Right kidney (tissue), 1 donor: ENCODE data around the gene CD300LB.
"Not testable (repeated sequence)": the region's sequence is repeated elsewhere in the genome, so short reads cannot be mapped to it uniquely, and the experiment has no call there.

Experiments used
- DNase-seq: peaks from one replicate; pipeline ENCODE4 v3.0.0-alpha.2; 2016

Gene CD300LB

DNA sequence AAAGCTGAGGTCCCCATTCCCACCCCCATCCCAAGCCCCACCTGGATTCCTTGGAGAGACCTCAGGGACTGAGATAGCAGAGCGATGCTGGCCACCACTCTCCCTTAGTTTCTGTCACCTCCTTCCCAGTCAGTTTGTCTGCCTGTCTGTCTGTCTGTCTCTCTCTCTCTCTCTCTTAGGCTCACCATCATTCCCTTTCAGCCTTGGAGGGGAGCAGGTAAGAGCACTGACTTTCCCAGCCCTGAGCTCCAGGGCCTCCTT lies 5.9 kb downstream of the CD300LB start:
- no peak for DNase-seq

DNA sequence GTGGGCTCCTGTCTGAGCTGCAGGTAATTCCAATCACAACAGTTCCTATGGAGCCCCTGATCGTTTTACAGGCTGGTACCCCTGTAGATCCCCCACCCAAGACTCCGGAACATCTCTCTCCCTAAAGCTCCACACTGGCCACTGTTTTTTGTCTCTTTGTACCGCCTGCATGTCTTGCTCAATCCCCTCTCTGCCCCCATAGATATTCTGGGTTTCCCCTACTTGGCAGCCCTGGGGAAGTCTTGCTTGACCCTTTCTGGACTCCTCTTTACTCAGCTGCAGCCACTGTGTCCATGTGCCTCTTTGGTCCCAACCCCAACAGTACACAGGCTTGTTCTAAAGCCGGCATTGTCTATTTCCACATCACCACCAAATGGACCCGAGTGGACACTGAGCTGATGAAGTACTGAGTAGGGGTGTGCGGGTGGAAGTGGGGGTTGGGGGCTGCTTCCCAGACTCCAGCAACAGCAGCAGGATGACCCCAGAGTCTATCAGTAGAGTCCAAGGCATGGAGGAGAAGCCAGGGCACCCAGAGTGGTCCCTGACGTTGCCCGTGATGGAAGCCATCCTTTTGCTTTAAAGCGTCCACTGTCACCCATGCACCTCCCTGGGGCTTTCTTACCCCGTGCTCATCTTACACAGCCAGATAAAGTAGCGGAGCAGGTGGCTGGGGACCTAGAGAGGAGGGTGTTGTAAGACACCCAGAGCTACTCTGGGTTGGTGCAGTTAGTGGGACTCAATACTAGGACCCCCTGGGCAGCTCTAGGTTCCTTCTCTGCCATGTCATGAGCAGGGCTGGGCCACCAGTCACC lies 6.4 kb downstream of the CD300LB start:
- DNase-seq, result no peak

DNA sequence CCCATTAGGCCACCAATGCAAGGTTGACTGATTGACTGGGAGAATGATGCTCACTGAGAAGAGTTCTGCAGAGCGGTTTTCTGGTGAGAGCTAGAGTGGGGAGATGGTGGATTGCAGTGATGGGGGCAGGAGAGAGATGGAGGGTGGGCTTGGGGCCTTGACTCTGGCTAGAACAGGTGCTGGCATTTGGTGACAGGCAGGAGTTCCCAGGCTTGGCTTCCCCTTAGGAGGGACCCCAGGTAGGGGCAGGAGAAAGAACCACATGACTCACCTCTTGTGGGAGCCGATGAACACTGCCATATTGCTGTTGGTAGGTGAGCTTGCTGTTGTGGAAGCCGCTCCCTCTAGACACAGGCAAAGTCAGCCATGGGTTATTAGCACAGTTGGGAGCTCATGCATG lies 8.0 kb downstream of the CD300LB start:
- no peak for DNase-seq

DNA sequence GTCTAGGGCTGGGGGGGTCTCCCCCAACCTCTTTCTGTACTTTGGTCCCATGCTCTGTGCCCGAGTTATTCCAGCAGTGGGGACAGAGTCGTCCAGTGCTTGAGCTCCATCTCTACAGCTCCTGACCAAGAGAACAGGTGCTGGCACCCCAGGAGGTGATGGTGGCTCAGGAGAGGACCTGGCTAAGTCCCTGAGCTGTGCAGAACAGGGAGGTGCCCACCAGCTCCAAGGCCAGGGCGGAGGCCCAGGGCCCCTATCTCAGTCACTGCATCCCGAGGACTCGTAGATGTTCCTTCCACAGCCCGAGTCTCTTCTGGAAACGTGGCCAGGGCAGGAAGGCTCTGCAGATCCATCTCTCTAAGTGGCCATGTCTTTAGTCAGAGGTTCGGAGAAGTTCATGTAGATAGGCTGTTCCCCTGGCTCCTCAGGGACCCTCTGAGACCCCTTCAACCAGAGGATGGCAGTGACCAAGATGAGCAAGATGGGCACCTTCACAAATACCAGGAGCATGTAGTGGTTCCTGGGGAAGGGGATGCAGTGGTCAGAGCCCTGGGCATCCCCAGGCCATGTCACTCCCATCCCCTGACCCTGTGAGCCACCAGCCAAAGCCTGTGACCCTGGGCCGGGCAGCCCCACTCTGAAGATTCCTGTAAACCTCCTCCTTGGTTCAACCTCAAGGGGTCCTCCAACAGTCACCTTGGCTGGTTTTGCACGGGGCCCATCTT lies 8.7 kb downstream of the CD300LB start:
- no peak for DNase-seq

DNA sequence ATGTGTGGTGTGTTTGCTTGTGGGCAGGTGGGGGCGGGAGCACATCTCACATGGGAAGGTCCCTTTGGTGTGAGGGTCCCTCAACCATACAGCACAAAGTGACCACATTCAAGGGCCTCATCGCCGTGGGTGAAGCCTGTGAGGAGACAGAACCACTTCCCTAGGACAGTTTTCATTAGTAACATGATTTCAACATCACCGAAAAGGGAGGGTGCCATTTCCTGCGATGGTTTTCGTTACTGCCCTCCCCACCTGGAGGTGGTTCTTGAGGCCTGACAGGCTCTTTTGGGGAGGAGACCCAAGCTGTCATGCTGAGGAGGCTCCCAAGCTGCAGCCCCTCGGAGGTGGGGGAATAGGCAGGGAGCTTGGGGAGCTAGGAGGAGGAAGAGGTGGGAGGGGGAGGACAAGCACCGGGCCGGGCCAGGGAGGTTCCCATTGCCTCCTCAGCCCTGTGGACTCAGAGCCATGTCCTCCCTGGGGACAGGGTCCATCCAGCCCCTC lies 9.5 kb downstream of the CD300LB start:
- no peak for DNase-seq

DNA sequence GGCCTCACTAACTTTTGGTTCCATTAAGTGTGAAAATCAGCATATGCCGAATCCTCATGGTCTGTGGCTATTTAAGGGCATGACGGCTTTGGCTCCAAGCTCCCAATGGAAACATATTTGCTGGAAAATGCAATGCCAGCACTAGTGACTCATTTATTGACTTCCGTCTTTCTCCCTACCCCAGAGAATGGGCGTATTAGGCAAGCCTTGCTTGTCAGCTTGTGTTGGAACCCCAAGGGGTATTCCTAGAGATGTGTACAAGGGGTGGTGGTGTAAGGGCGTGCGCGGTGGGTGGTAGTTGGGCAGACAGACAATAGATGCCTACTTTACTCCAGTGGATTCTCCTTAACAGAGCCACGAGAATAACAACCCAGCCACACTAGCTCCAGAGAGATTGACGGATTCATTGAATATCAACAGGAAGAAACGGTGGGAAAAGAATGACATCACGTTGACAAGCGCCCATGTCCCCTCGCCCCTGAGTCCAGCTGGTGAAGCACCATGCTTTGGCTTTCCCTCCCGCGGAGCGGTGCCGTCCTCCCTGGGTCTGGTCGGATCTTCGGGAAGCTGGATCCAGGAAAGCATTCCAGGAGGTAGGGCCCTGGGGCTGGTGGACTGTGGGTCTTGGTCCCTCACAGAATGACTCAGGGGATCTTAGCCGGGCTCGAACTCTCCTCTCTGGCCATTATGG lies 10.3 kb downstream of the CD300LB start:
- DNase-seq, result no peak

DNA sequence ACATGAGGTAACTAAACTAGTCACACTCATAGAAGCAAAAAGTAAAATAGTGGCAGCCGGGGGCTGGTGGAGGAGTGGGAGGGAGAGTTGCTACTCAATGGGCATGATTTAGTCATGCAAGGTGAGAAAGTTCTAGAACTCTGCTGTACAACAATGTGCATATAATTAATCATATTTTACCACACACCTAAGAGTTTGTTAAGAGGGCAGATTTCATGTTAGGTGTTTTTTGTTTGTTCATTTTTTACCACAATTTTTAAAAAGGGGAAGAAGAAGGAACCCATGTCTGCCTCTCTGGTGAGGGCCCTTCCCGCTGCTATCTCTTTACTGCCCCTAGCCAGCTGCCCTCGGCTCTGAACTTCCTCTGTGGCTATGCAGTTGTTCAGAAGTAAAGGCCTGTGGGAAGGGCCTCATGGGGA lies 11.2 kb downstream of the CD300LB start:
- no peak for DNase-seq

DNA sequence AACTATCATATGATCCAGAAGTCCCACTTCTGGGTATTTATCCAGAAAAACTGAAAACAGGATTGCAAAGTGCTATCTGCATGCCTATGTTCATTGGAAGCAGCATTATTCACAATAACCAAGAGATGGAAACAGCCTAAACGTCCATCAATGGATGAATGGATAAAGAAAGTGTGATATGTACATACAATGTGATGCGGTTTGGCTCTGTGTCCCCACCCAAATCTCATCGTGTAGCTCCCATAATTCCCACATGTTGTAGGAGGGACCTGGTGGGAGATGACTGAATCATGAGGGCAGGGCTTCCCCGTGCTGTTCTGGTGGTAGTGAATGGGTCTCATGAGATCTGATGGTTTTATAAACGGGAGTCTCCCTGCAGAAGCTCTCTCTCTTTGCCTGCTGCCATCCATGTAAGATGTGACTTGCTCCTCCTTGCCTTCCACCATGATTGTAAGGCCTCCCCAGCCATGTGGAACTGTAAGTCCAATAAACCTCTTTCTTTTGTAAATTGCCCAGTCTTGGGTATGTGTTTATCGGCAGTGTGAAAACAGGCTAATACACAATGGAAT lies 12.8 kb downstream of the CD300LB start:
- not testable (repeated sequence) for DNase-seq

DNA sequence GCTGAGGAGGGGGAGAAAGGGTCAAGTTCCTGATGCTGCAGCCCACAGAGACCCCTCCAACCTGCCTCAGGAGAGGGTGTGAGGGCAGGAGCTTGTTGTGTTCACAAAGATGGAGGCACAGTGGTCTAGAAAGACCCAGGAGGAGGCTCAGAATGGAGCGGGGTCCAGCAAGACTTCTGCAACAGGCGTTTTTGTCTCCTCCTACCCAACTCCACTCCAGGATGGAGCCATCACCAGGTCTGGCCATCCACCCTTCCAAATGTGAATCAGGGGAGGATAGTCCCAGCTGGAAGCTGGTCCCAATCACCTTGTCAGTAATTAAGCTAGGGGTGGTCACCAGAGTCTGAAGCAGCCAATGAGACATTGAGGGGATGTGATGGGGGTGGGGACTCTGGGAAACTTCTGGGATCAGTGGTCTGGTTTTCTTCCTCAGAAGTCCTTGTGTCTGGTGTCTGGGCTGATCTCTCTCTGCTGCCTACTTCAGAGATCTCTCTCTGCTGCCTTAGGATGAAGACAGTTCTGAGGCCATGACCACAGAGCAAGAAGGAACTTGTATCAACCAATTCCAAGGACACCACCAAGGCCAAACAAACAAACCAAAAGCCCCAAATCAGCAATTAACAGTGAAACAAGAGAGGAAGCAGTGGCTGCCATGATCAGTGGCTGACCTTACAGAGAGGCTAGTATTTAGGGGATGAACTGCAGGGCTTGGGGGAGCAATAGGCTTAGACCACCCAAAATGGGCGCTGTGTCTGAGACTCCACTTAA lies 14.5 kb downstream of the CD300LB start:
- DNase-seq, result no peak

DNA sequence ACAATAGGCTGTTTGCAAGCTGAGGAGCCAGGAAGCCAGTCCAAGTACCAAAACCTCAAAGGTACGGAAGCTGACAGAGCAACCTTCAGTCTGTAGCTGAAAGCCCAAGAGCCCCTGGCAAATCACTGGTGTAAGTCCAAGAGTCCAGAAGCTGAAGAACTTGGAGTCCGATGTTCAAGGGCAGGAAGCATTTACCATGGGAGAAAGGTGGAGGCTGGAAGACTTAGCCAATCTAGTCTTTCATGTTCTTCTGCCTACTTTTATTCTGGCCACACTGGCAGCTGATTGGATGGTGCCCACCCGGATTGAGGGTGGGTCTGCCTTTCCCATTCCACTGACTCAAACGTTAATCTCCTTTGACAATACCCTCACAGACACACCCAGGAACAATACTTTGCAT lies 15.3 kb downstream of the CD300LB start:
- no peak for DNase-seq

DNA sequence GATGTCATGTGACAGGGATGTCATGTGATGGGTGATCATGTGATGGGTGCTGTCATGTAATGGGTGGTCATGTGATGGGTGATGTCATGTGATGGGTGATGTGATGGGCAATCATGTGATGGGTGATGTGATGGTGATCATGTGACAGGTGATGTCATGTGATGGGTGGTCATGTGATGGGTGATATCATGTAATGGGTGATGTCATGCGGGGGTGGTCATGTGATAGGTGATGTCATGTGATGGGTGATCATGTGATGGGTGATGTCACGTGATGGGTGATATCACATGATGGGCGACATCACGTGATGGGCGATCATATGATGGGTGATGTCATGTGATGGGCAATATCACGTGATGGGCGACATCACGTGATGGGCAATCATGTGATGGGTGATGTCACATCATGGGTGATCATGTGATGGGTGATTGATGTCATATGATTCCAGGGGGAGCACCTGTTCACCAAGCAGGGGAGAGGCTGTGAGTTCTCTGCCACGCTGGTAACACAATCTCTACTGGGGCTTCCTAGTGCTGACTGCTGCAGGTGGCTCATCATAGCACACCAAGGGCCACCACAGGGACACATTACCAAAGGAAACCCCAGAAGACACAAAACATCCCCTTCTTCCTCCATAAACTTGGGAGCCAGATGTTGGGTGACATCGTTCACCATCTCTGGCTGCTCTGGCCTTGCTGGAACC lies 16.5 kb downstream of the CD300LB start:
- DNase-seq, result no peak

DNA sequence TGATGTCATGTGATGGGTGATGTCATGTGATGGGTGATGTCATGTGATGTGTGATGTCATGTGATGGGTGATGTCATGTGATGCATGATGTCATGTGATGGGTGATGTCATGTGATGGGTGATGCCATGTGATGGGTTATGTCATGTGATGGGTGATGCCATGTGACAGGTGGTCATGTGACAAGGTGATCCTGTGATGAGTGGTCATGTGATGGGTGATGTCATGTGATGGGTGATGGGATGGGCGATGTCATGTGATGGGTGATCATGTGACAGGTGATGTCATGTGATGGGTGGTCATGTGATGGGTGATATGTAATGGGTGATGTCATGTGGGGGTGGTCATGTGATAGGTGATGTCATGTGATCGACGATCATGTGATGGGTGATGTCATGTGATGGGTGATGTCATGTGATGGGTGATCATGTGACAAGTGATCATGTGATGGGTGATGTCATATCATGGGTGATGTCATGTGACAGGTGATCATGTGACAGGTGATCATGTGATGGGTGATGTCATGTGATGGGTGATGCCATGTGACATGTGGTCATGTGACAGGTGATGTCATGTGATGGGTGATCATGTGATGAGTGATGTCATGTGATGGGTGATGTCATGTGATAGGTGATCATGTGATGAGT lies 17.2 kb downstream of the CD300LB start:
- peak; percentile 16 for DNase-seq

DNA sequence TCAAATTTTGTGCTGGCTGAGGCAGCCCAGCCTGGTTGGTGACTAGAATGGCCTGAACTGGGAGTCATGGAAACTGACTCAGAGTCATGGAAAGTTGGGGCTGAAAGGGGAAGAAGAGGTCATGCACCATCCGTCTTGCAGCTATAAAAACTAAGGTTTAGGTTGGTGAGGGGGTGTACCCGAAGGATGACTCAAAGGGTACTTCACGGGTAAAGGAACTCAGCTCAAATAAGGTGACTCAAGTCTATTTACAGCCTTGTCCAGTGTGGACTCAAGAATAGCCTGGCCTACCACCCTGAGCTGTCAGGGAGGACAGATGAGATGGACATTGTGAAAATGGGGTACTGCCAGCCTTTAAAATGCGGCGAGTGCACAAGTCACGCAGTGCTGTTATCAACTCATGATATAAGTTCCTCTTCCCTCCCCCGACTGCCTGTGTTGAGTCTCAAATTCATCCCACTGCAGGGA lies 18.6 kb downstream of the CD300LB start:
- no peak for DNase-seq

DNA sequence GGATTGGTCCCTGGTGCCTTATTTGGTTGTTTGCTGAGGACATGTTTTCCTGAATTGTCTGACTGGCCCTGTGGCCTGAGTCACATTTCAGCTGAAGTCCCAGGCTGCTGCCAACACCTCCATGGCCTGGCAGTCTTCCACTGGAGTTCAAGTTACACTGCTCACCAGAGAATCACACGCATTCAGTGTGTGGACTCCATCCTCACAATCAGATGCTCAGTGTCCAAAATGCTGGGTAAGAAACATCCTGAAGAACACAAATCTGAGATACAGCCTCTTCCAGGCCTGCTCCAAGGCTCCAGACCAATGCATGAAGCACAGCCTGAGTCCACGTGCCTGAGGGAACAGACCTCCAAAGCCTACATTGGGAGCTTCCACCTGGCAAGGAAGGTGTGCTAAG lies 19.2 kb downstream of the CD300LB start:
- DNase-seq, result no peak

DNA sequence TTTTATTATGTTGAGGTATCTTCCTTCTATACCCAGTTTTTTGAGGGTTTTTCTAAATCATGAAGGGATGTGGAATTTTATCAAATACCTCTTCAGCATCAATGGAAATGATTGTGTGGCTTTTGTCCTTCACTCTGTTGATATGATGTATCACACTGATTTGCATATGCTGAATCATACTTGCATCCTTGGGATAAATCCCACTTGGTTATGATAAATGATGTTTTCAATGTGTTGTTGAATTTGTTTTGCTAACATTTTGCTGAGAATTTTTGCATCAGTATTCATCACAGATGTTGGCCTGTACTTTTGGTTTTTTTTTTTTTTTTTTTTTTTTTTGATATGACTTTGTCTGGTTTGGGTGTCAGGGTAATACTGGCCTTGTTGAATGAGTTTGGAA lies 23.1 kb downstream of the CD300LB start:
- no peak for DNase-seq

DNA sequence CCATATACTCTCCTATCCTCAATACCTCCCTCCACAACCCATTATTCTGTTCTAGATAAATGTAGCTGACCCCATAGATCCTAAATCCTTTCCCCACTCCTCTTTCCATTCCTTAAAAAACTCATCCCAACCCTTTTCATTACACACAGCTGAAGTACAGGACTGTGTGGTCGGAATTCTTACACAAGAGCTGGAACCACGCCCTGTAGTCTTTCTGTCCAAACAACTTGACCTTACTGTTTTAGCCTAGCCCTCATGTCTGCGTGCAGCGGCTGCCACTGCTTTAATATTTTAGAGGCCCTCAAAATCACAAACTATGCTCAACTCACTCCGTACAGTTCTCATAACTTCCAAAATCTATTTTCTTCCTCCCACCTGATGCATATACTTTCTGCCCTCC lies 27.3 kb downstream of the CD300LB start:
- not testable (repeated sequence) for DNase-seq

DNA sequence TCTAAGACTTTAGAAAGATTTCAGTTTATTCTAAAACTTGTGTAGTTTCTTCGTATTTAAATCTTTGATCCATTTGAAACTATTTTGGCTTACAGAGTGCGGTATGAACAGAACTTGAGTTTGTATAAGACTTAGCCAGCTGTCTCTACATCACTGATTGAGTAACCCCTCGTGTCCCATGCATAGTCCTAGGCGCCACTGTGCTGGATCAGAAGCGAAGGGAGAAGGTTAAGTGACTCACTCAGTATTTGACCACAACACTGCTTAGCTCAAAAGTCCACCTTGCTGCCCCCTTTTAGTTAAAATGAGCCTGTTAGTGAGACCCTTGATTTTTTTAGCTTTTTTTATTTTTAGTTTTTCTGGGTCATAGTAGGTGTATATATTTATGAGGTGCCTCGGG lies 28.4 kb downstream of the CD300LB start:
- no peak for DNase-seq

DNA sequence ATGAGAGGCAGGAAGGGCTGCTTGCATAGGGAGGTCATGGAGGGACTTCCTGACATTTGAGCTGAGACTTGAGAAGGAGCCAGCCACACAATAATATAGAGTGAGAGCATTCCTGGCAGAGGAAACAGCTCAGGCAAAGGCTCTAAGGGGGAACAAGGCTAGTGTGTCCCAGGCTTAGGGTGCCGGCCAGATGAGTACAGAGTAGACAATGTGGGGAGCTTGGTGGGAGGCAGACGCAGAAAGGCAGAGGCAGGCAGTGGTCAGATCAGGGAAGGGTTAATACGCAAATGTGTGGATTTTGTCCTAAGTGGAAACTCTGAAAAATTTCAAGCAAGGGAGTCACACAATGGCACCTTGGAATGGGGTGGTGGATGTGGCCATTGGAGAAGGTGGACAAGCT lies 31.3 kb downstream of the CD300LB start:
- no peak for DNase-seq

DNA sequence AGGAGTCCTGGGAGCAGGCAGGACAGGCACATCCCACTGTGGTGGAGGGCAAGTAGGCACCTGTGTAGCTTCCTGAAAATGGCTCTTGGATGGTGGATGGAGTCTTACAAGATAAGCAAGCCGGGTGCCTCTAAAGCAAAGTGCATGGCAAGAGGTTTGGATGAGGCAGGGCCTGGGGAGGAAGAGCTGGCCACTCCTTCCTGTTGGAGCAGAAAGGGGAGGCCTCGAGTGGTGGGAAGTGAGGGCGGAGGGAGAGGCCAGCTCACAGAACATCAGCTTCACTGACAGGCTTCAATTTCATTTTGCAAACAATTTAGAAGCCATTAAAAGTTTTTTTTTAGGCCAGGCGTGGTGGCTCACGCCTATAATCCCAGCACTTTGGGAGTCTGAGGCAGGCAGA lies 33.8 kb downstream of the CD300LB start:
- no peak for DNase-seq

DNA sequence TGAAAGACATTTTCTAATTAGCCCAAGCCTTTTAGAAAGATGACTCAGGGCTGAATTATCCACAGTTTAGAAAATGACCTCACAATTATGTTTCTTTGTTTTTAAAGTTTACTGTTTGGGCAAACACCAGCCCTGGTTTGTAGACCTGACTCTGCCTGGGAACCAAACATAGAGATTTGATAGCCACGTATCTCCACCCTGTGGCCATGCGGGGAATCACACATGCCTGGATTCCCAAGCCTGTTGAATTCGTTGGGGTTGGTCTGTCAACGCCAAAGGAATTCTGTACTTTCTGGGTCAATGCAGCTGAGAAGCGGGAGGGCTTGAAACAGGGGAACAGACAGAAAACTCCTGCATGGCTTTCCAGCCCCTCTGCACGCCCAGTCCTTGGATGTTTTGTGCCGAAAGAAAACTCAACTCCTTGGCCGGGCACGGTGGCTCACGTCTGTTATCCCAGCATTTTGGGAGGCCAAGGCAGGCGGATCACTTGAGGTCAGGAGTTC lies 37.9 kb downstream of the CD300LB start:
- peak; percentile 49 for DNase-seq

DNA sequence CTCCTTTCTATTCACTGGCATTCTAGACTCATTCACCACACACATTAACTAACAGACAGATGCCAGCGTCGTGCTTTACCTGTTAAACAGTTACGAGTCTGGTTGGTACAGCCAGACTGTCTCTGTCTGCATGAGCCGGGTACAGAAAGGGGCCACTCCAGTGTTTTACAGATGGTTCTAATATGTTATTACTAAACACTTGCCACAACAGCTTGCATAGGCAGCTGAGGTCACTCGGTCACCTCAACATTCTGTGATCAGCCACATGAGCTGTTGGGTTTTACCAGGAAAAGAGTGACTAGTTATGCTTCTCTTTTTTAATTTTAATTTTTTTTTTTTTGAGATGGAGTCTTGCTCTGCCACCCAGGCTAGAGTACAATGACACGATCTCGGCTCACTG lies 39.6 kb downstream of the CD300LB start:
- no peak for DNase-seq
